Stimulated activated CD4-positive, alpha-beta T cell treated with anti-CD3 and anti-CD28 coated beads, Interleukin-1b, Interleukin-23, amount 100 ng/mL, for 24 hours (primary cell): ENCODE data around the gene CKS1B.
"Not testable (repeated sequence)": the region's sequence is repeated elsewhere in the genome, so short reads cannot be mapped to it uniquely, and the experiment has no call there.

ENCODE experiments used
- DNase-seq, 4 experiments: peaks; one replicate each; pipeline ENCODE4 v3.0.0-alpha.2; 2020; ENCODE audit warnings: low read depth in 4 of 4, low spot score in 1 of 4

CKS1B gene

DNA sequence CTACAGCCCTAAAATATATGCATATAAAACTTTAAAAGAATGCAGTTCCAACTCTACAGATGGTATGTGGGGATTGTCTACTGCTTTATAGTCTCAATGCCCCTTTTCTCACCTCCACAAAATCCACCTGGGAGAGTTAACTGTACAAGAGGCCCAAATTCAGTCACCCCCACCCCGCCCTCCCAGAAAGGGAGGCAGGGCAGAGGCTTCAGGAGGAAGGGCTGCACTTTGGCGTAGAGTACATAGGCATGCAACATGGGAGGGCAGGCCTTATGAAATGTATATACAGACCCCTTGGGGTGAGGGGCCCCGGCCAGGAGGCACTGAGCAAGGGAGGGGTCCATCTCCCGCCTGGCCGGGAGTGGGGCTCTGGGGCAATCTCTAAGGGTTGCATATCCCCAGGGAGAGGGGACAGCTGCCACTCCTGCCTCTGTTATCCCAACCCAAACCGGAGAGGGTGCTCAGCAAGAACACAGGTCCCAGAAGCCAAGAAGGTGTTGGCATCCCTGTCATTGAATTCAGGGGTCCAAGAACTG lies 11.6 kb upstream of the CKS1B start:
- no peak for DNase-seq

DNA sequence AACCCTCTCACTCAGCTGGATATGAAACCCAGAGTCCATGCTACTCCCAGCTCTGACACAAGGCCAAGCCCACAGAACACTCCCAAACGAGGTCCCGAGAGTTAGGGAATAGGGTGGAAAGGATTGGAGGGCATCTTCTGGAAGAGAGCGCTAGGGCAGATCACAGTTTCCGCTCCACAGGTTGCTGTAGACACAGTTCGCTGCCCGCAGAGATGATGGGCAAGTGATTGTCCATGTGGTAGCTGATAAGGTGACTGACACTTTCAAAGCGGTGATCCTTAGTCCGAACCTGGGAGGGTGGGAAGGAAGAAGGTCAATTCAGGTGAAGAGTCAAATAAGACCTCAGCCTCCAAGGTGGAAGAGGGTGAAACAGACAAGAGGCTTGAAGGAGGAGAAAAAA lies 10.8 kb upstream of the CKS1B start:
- no peak for DNase-seq

DNA sequence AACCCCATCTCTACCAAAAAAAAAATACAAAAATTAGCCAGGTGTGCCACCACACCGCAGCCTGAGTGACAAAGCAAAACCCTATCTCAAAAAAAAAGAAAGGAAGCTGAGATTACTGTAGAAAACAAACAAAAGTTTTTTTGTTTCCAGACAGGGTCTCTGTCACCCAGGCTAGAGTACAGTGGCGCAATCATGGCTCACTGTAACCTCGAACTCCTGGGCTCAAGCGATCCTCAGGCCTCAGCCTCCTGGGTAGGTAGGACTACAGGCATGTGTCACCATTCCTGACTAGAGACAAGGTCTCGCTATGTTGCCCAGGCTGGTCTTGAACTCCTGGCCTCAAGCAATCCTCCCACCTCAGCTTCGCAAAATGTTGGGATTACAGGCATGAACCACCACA lies 10.1 kb upstream of the CKS1B start:
- DNase-seq = no peak

DNA sequence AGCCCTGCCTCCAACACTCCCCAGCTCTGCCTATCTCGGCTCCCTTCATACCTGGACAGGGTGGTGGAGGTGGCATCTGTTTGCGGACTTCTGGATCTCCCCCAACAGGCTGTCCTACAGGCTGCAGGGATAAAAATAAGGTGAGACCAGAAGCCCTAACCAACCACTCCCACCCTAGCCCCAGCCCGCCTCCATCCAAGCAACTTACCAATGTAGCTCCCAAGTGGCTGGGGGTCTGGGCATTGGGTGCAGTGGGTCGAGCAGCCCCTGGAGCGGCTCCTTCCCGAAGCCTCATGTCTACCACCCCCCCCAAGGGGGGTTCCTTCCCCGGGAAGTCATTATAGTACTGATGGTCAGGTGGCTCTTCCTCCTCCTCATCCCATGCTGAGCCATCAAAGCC lies 8.4 kb upstream of the CKS1B start:
- no peak for DNase-seq

DNA sequence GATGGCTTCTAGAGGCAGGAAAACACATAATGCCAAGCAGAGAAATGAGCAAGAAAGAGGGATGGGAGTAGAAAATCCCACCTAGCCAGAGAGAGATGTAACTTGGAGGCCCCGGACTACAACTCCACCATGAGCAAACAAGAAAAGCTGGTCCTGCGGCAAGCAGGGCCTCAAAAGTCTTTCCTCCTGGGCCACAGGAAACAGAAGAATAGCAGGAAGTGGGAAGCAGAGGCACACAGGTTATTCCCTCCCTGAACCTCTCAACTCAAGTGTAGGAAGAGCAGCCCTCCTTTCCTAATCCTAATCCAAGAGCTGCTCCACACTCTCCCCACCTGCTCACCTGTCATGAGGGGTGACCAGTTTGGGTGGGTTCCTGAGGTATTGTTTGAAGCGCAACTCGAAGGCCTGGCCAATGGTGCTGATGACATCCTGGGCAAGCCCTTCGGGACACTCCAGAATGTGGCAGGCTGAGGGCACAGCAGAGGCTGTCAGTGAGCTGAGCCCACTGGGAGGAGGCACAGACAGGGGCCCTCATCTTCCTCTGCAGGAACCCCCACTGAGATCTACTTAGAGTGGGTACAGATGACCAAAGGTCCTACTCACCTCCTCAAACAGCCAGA lies 7.0 kb upstream of the CKS1B start:
- no peak for DNase-seq

DNA sequence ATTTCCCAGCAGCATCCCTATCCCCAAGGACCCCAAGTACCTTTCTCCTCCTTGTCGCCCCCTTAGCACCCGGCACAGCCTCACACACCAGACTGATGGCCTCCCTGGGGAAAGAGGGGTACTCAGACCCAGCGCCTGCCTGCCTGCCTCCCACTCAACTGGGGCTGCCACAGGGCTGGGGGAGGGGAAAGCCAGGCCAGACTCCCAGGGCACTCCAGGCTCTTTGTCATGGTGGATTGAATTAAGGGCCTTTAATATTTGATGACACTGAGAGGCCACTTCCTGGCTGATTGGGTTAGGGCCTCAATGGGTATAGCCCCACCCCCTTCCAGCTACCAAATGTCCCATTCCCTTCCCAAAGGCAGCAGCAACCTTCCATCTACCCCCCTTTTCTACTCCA lies 5.8 kb upstream of the CKS1B start:
- no peak for DNase-seq

DNA sequence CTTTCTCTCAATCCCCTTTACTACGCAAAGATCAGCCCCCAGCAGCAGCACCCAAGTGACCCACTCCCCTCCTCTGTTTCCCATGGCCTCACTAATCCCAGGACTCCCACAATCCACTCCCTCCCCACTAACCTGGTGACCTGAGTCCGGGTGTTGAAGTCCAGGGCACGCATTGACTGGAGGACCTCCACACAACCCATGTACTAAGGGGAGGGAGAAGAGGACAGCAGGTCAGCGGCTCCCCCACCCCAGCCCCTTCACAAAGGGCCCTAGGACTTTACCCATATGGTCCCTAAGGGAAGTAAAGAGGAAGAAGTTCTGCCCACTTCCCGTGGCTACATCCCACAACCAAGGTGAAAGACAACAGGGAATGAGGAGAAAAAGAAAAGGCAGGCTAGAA lies 5.2 kb upstream of the CKS1B start:
- DNase-seq = no peak

DNA sequence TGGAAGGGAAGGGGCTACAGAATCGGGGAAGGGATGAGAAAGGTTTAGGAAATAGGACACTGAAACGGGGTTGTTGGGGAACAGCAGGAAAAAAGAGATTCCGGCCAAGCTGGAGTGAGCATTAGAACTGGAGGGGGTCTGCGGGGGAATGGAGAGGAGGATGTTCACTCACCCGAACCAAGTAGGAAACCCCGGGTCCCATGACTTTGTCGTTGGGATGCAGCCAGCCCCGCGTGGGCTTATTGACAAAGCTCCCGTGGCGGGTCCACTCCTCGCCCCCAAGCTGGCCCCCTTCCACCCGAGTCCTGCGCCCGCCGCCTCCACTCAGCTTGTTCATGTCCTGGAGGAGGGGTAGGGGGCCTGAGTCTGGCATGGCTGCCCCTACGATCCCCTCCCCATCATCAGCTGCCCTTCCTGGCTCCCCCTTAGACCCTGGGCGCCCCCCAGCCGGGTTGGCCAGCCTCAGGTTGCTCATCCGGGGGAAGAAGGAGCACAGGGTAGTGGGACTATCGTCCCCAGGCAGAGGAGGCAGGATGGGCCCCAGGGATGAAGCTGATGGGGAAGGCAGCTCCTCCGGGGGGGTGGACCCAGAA lies 4.5 kb upstream of the CKS1B start:
- DNase-seq = no peak

DNA sequence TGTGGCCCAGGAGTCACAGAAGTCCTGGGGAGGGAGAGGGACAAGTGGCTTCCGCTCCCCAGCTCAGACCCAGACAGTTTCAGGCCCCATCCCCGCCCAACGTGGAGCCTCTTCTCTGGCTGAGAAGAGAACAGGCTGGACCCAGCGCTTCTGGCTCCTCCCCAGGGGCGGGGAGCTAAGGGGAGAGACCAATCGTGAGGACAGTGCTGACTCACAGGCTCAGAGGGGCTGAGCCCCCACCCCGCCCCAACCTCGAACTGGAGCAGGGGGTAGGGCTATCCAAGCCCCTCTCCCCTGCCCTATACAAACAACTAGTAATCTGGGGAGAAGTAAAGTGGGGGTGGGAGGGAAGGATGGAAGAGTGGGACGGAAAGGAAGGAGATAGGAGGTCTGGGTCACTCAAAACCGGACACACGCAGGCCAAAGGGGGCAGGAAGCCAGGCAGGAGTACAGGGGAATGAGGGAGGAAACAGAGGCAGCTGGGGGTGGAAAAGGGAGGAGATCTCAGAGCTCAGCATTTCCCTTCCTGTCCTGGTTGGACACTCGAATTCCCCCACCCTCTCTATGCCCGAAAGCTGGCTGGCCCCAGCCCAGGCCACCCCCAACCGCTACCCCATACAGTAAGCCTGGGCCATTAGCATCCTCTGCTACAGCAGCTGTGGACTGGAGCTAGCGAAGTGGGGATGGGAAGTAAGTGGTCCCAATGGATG lies 3.7 kb upstream of the CKS1B start, which contains the start of gene SHC1:
Gene SHC1, minus strand, starts transcription at position 117 of the 710 bp plus-strand sequence. CDS start 221 bp downstream, outside the sequence.
- peak in 2 of 4 experiments; percentile 33 to 45 for DNase-seq

DNA sequence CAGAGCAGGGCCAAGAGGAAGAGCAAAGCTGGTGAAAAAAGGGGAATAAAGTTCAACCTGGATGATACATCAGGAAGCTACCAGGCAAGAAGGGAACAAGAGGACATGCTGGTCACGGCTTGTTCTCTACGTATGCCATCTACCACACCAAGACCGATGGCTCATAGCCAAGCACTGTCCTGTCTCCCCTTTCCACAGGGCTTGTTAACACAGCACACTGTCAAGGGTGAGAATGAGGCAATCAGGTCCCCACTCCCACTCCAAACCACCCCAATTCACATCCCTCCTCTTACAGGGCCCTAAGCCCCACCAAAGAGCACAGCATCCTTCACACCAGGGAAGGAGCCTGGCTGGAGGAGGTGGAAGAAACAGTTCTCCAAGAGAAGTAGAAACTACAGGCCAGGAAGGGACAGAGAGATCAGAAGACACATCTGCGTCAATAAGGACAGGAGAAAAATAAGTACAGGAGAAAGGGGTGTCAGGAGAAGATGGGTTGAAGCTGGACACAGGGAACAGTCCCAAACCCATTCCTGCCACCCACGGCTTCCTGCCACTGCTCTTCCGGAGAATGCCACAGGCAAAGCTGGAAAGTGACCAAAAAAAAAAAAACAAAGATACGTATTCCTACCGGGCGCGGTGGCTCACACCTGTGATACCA lies 3.0 kb upstream of the CKS1B start:
- DNase-seq = no peak

DNA sequence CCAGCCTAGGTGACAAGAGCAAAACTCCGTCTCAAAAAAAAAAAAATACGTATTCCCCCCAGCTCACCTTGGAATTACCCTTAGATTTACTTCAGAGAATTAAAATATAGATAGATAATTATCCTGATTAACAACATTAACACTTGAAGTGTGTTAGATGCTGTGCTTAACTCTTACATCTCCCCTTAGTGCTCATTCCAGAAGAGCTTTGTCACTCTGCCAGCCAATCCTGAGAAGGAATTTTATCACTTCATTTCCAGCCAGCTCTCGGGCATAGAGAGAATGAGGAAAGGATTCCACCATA lies 2.3 kb upstream of the CKS1B start:
- no peak for DNase-seq

DNA sequence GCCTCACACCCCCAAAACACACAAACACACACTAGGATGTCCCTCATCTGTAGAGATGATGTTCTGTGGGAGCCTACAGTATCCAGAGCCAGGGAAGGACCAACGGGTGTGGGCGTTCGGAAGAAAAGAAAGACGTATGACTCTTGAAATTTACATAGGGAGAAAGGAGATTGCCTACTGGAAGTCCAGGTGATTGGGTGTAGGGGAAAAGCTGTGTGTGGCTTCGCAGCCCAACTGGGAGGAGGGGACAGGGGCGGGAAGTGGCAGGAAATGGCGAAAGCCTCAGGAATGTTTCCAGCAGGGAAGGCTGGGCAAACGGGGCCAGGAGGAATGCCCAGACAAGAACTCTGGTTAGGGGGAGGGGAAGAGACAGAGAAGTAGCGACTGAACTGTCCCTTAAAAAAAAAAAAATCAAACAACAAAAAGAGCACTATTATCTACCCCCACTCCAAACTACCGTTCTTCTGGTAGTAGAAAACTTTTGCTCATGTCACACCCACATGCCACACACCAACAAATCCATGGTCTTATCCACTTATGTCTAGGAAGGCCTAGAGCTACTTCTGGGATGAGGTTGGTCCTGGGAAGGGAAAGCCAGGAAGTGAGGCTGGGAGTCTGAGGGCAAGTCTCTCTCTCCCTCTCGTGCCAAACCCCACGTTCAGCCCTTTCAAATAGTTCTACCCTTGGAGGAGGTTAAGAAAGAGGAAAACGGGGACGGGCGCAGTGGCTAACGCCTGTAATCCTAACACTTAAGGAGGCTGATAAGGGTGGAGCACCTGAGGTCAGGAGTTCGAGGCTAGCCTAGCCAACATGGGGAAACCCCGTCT lies 1.8 kb upstream of the CKS1B start:
- no peak for DNase-seq

DNA sequence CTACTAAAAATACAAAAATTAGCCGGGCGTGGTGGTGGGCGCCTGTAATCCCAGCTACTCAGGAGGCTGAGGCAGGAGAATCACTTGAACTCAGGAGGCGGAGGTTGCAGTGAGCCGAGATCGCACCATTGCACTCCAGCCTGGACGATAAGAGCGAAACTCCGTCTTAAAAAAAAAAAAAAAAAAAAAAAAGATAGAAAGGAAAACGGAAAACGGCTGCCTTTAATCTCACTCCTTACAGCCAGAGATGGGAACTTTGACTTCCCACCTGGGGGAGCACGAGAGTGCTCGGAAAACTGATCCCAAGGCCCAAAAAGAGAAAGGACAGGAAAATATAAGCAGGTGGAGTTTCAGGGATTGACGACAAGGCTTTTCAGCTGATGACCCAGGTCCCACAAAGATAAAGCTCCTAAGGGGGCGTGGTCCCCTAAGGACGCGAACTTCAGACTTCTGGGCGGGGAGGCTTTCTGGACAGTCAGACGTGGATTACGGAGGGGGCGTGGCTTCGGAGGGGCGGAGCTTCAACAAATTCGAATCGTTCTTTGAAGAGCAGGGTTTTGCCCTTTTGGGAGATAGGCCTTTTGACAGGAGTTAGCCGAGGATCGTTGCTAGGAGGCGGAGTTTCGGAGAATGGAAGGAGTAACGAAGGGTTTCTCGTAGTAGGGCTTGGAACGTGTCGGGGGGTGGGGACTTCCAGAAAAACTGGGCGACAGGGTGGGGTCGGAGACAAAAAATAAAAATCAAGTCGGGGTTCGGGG lies 958 bp upstream of the CKS1B start:
- DNase-seq = peak; percentile 88 to 95 (median 93)

DNA sequence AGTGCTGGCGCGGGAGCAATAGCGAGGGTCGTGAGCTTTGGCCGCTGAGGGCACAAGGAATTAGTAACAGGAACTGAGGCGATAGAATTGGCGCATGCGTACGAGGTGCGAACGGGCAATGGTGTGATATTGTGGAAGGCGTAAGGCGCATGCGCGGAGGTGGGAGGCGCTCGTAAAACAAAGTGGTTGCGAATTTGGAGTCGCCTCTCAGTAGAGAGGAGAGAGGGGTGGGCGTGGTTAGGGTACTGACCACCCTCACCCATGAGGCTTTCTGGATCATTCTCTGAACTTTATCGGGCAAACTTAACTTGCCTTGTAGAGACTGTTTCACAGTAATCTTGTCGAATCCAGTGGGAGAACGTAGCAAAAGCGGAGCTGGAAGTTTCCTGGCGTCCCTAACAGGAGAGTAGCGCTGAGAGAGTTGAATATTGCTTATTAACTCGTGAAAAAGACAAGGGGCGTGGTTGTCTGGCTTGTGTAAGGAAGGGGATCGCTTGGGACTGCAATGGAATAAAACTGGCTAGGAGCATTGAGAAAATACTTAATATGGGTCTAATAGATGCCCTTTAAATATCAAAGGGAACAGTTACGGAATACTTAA lies 427 bp downstream of the CKS1B start:
- peak; percentile 86 to 91 (median 90) for DNase-seq

DNA sequence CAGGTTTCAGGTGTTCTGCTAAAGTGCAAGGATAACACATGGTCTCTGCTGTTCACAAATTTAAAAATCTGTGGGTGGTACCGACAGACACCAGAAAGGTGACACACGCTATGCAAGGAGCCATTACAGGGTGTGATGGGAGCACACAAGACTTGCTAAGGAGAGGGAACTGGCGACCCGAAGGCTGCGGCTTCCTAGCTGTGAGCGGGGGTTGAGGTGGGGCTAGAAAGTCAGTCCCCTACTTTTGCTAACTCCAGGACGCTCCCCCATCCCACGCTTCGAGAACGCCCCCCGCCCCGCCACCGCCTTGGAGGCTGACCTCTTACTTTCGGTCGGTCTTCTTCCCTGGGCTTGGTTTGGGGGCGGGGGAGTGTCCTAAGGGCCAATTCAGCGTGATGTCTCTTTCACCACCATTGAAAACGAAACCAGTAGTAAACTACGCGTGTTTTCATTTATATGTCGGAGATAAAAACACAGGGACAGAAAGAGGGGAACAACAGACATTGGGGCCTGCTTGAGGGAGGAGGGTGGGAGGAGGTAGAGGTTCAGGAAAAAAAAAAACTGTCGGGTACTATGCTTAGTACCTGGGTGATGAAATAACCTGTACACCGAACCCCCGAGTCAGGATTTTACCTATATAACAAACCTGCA lies 1.1 kb downstream of the CKS1B start:
- peak in 2 of 4 experiments; percentile 28 to 58 for DNase-seq

DNA sequence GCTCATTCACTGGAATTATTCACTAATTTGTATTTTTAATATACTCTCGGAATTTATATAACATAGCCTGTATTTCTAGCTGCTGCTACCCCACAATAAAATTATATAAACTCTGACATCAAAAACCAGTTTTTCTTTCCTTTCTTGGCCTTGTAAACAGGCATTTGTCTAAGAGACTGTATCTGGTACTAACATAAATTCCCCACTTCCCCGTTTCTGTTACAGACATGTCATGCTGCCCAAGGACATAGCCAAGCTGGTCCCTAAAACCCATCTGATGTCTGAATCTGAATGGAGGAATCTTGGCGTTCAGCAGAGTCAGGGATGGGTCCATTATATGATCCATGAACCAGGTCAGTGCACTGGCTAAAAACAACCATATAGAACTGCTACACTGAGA lies 3.3 kb downstream of the CKS1B start:
- DNase-seq = not testable (repeated sequence)

DNA sequence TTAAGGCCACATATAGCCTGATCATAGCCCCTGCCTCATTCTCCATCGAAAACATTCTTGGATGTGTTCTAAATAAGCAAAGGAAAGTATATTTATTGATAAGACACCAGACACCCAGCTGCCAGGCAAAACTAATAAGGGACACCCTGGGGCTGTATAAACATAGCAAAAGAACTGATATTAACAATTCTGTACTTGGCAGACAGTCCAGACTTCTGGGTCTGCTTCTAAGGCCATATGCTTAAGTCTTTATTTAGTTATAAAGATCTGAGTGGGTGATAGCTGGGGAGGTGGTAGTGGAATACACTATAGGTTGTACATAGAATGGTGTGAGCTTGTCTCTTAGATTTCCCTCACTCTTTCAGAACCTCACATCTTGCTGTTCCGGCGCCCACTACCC lies 3.9 kb downstream of the CKS1B start:
- no peak for DNase-seq

DNA sequence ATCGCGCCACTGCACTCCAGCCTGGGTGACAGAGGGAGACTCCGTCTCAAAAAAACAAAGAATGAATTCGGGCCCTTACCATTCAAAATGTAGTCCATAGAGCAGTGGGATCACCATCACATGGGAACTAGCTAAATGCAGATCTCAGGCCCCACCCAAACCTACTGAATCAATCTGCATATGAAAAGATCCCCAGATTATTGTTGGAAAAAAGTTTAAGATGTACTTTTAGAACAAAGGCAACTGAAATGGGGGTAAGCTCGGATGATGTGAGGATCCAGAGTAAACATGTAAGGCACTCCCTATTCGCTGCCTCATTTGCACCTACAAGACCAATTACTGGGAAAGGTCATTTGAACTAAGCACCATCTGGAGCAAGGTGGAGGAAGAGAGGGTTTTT lies 7.9 kb downstream of the CKS1B start:
- no peak for DNase-seq

DNA sequence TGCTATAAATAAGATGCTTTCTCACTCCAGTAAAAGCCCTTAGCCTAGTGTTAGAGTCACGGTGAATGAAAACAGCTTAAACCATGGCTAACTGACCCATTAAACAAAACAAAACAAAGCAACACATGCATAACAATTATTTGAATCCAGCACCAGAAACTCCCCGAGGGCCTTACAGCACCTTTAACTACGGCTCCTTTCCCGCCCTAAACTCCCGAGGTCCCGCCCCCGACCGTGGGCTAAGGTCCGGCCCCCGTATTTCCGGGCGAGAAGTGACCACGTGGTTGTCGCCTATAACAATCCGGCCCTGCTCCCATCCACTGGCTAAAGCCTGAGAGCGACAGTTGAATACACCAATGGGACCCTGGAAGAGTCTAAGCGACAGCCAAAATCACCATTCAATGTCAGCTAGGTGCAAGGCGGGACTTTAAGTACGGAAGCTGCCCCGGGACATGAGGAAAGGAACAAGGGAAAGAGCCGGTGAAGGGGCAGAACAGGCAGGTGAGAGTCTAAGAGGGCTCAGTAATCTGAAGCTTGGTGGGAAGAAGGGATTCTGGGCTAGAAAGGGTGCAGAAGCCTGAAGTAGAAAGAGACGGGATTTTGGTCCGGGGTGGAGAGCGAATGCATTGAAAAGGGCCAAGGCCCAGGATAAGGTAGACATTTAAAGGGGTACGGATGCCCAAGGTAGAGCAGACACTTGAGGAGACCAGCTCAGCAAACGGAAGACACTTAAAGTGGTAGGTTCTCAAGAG lies 8.6 kb downstream of the CKS1B start, which contains the start of gene FLAD1:
Gene FLAD1, plus strand, starts transcription at position 448 of the 752 bp plus-strand sequence. CDS start 351 bp downstream, outside the sequence.
- peak; percentile 86 to 96 (median 94) for DNase-seq
